Osteoblast (primary cell): ENCODE measurements around the gene PSTPIP1. TPM values are rescaled to one million over a fixed set of nuclear protein-coding genes. Genes with fewer than 3 reads are reported as not detected.

ENCODE experiments used
- DNase-seq: peaks from one replicate; pipeline ENCODE4 v3.0.0; 2011; ENCODE audit warnings: low spot score, mixed read lengths; ENCODE audit not compliant: insufficient read length; ENCODE audit errors: missing footprints
- H2AFZ ChIP-seq: 2 replicates; pipeline ENCODE4 v1.6.0; 2011; ENCODE audit warnings: mild to moderate bottlenecking, low read length
- H3K27ac ChIP-seq: 2 replicates; pipeline ENCODE4 v1.5.1; 2011; ENCODE audit warnings: mild to moderate bottlenecking, low read depth, low read length, moderate library complexity
- H3K27me3 ChIP-seq: 2 replicates; pipeline ENCODE4 v1.6.0; 2012; ENCODE audit warnings: mild to moderate bottlenecking, control low read depth, inconsistent platforms, low read length, moderate library complexity; ENCODE audit not compliant: insufficient read depth
- H3K36me3 ChIP-seq: 2 replicates; pipeline ENCODE4 v1.5.1; 2011; ENCODE audit warnings: mild to moderate bottlenecking, low read length, control low read depth, moderate library complexity; ENCODE audit not compliant: insufficient read depth
- H3K4me1 ChIP-seq: 2 replicates; pipeline ENCODE4 v1.5.1; 2011; ENCODE audit warnings: mild to moderate bottlenecking, low read length, control low read depth, moderate library complexity; ENCODE audit not compliant: insufficient read depth
- H3K4me2 ChIP-seq: 2 replicates; pipeline ENCODE4 v1.6.0; 2011; ENCODE audit warnings: mild to moderate bottlenecking, low read length; ENCODE audit not compliant: insufficient read depth
- H3K4me3 ChIP-seq: fragments of 200-600 bp; sonication (generic); 3 replicates; pipeline ENCODE4 v1.5.1; 2012; ENCODE audit warnings: mild to moderate bottlenecking, low read length, inconsistent platforms; ENCODE audit not compliant: insufficient read depth
- H3K79me2 ChIP-seq: 2 replicates; pipeline ENCODE4 v1.6.0; 2012; ENCODE audit warnings: mild to moderate bottlenecking, low read length, control low read depth, inconsistent platforms; ENCODE audit not compliant: insufficient read depth
- H3K9me3 ChIP-seq: 2 replicates; pipeline ENCODE4 v1.5.1; 2011; ENCODE audit warnings: low read depth, low read length, control low read depth
- H4K20me1 ChIP-seq: 2 replicates; pipeline ENCODE4 v1.6.0; 2012; ENCODE audit warnings: mild to moderate bottlenecking, low read length, control low read depth; ENCODE audit not compliant: insufficient read depth
- total RNA-seq: library from RNA; depleted of rRNA; stranded (reverse); fragments of >200 nt; gene quantifications from 2 replicates; pipeline ENCODE4 v1.2.3, GENCODE V29; 2012
- TF ChIP-seq, protein P1 (sequence below): IDR thresholded peaks from 2 replicates; pipeline ENCODE4 v1.5.1; 2011; ENCODE audit warnings: mild to moderate bottlenecking, low read depth, low read length, moderate library complexity; ENCODE audit errors: extremely low read depth

PSTPIP1 gene
- total RNA-seq, 1 donor = not detected

GRCh38 chr15:77001966-77002365 lies 7.0 kb downstream of the PSTPIP1 start:
- Histone ChIP-seq H2AFZ (no peak overlapping the region), H3K27ac (no peak overlapping the region), H3K36me3 (no peaks in the 10 kb centered on the region), H3K27me3 (peaks cover 3% of the 10 kb centered on the region), H3K9me3 (no peaks in the 10 kb centered on the region), H4K20me1 (no peaks in the 10 kb centered on the region), H3K4me3 (no peak overlapping the region), H3K4me1 (peaks cover under 1% of the 10 kb centered on the region), H3K4me2 (no peak overlapping the region), H3K79me2 (no peaks in the 10 kb centered on the region)
- no peak for DNase-seq
- TF ChIP-seq, protein P1, sequence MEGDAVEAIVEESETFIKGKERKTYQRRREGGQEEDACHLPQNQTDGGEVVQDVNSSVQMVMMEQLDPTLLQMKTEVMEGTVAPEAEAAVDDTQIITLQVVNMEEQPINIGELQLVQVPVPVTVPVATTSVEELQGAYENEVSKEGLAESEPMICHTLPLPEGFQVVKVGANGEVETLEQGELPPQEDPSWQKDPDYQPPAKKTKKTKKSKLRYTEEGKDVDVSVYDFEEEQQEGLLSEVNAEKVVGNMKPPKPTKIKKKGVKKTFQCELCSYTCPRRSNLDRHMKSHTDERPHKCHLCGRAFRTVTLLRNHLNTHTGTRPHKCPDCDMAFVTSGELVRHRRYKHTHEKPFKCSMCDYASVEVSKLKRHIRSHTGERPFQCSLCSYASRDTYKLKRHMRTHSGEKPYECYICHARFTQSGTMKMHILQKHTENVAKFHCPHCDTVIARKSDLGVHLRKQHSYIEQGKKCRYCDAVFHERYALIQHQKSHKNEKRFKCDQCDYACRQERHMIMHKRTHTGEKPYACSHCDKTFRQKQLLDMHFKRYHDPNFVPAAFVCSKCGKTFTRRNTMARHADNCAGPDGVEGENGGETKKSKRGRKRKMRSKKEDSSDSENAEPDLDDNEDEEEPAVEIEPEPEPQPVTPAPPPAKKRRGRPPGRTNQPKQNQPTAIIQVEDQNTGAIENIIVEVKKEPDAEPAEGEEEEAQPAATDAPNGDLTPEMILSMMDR = no peak

GRCh38 chr15:77002436-77002835 lies 7.5 kb downstream of the PSTPIP1 start:
- Histone ChIP-seq H3K27ac (no peak overlapping the region), H2AFZ (no peak overlapping the region), H3K4me3 (no peak overlapping the region), H3K9me3 (no peaks in the 10 kb centered on the region), H3K27me3 (peaks cover 3% of the 10 kb centered on the region), H3K36me3 (no peaks in the 10 kb centered on the region), H4K20me1 (no peaks in the 10 kb centered on the region), H3K4me1 (no peaks in the 10 kb centered on the region), H3K4me2 (no peak overlapping the region), H3K79me2 (no peaks in the 10 kb centered on the region)
- TF ChIP-seq, protein P1 = no peak
- no peak for DNase-seq

GRCh38 chr15:77002954-77003912 lies 8.3 kb downstream of the PSTPIP1 start:
- Histone ChIP-seq H3K79me2 (no peaks in the 10 kb centered on the region), H4K20me1 (no peaks in the 10 kb centered on the region), H3K4me3 (no peak overlapping the region), H3K4me1 (no peaks in the 10 kb centered on the region), H2AFZ (no peak overlapping the region), H3K9me3 (no peaks in the 10 kb centered on the region), H3K27me3 (peaks cover 8% of the 10 kb centered on the region), H3K36me3 (no peaks in the 10 kb centered on the region), H3K27ac (no peak overlapping the region), H3K4me2 (no peak overlapping the region)
- TF ChIP-seq, protein P1 = no peak
- DNase-seq = no peak

- TF ChIP-seq, protein P1 = no peak
- no peaks in the 10 kb centered on the region for H3K4me1 ChIP-seq
- peaks cover 9% of the 10 kb centered on the region for H3K27me3 ChIP-seq
- no peaks in the 10 kb centered on the region for H4K20me1 ChIP-seq
- no peak for DNase-seq
- no peak overlapping the region for H3K4me2 ChIP-seq
- no peak overlapping the region for H2AFZ ChIP-seq
- no peak overlapping the region for H3K4me3 ChIP-seq
- H3K79me2 ChIP-seq = no peaks in the 10 kb centered on the region
- H3K9me3 ChIP-seq = no peaks in the 10 kb centered on the region
- H3K36me3 ChIP-seq = no peaks in the 10 kb centered on the region
- H3K27ac ChIP-seq = no peak overlapping the region
Measured at GRCh38 chr15:77004189-77004588, 9.3 kb downstream of the PSTPIP1 start.
